Activated CD8-positive, alpha-beta T cell treated with anti-CD3 and anti-CD28 coated beads for 36 hours (primary cell): ENCODE measurements around the gene ANGPT4. TPM values are rescaled to one million over a fixed set of nuclear protein-coding genes. Genes with fewer than 3 reads are reported as not detected.

Experiments
- ATAC-seq: fragments of 200-7000 bp; cut with Tn5 transposase; one replicate; pipeline ENCODE4 v1.10.0; 2021; ENCODE audit warnings: mild to moderate bottlenecking, moderate library complexity
- CTCF ChIA-PET: fragments of 350-600 bp; sonication (Branson Sonifier 250); formaldehyde crosslinking; loops from one replicate; lab custom pipeline; 2021; ENCODE audit warnings: antibody characterized with exemption; lab: Charles Lee
- POLR2A ChIA-PET: fragments of 350-600 bp; sonication (Branson Sonifier 250); formaldehyde crosslinking; loops from one replicate; lab custom pipeline; 2021; ENCODE audit warnings: antibody characterized with exemption; lab: Charles Lee
- DNase-seq: peaks from one replicate; pipeline ENCODE4 v3.0.0-alpha.2; 2020
- H3K27ac Mint-ChIP-seq: one replicate; pipeline ENCODE4 v1.8.0; 2021; ENCODE audit warnings: mild to moderate bottlenecking, mixed read lengths
- H3K27me3 Mint-ChIP-seq: one replicate; pipeline ENCODE4 v1.8.0; 2021; ENCODE audit warnings: mixed read lengths
- H3K36me3 Mint-ChIP-seq: one replicate; pipeline ENCODE4 v1.8.0; 2021; ENCODE audit warnings: low read depth, mixed read lengths
- H3K4me1 Mint-ChIP-seq: one replicate; pipeline ENCODE4 v1.8.0; 2021; ENCODE audit warnings: low read depth, mixed read lengths
- H3K4me3 Mint-ChIP-seq: one replicate; pipeline ENCODE4 v1.8.0; 2021; ENCODE audit warnings: mild to moderate bottlenecking, moderate library complexity, mixed read lengths
- H3K9me3 Mint-ChIP-seq: one replicate; pipeline ENCODE4 v1.8.0; 2021; ENCODE audit warnings: mixed read lengths
- CTCF ChIP-seq: fragments of 200-600 bp; IDR thresholded peaks from one replicate; pipeline ENCODE4 v1.8.0; 2022; ENCODE audit warnings: antibody characterized with exemption, mild to moderate bottlenecking
- intact Hi-C: fragments of 100-400 bp; cut with micrococcal nuclease; formaldehyde crosslinking; loops from one replicate; pipeline ENCODE4 v1.10.0; 2022
- total RNA-seq, 2 experiments: library from RNA; stranded (reverse); gene quantifications; one replicate each; pipeline ENCODE4 v1.2.3, GENCODE V29; 2021

ANGPT4 gene
- total RNA-seq, 2 experiments from 2014 or later: not detected

GRCh38 chr20:884983-885952 lies 30.9 kb downstream of the ANGPT4 start:
- Mint-ChIP-seq H3K4me1 (peaks cover 14% of the 10 kb centered on the region), H3K36me3 (no peaks in the 10 kb centered on the region), H3K9me3 (no peaks in the 10 kb centered on the region), H3K27me3 (peaks cover 14% of the 10 kb centered on the region), H3K4me3 (no peak overlapping the region), H3K27ac (no peak overlapping the region)
- CTCF ChIA-PET: interaction anchor here (1.0 kb wide), 1 partner anchor 125 kb away, joined by 3 read pairs; no protein-coding TSS in a partner anchor
- intact Hi-C loops: no loop called here
- ATAC-seq (peak; percentile 15), DNase-seq (peak; percentile 18)
- POLR2A ChIA-PET: no interaction called here
- TF ChIP-seq CTCF: no peak

GRCh38 chr20:881783-882144 lies 34.4 kb downstream of the ANGPT4 start:
- CTCF ChIA-PET: no interaction called here
- Mint-ChIP-seq H3K36me3 (no peaks in the 10 kb centered on the region), H3K4me1 (peaks cover 14% of the 10 kb centered on the region), H3K9me3 (no peaks in the 10 kb centered on the region), H3K27me3 (peaks cover 14% of the 10 kb centered on the region), H3K4me3 (peak overlapping the region; percentile 61), H3K27ac (peak overlapping the region; percentile 65)
- ATAC-seq (peak; percentile 9), DNase-seq (no peak)
- POLR2A ChIA-PET: no interaction called here
- no peak for TF ChIP-seq CTCF
- intact Hi-C loops: no loop called here

GRCh38 chr20:881051-881782 lies 34.9 kb downstream of the ANGPT4 start:
- CTCF ChIA-PET: no interaction called here
- DNase-seq (peak; percentile 68), ATAC-seq (peak; percentile 99)
- Mint-ChIP-seq H3K27ac (peak overlapping the region; percentile 65), H3K27me3 (peaks cover 14% of the 10 kb centered on the region), H3K9me3 (no peaks in the 10 kb centered on the region), H3K4me3 (peak overlapping the region; percentile 61), H3K36me3 (no peaks in the 10 kb centered on the region), H3K4me1 (peaks cover 14% of the 10 kb centered on the region)
- intact Hi-C loops: no loop called here
- no peak for TF ChIP-seq CTCF
- POLR2A ChIA-PET: no interaction called here

GRCh38 chr20:879626-880025 lies 36.5 kb downstream of the ANGPT4 start:
- Mint-ChIP-seq H3K36me3 (no peaks in the 10 kb centered on the region), H3K9me3 (no peaks in the 10 kb centered on the region), H3K27me3 (peaks cover 9% of the 10 kb centered on the region), H3K4me1 (peaks cover 12% of the 10 kb centered on the region), H3K4me3 (no peak overlapping the region), H3K27ac (no peak overlapping the region)
- TF ChIP-seq CTCF: no peak
- intact Hi-C loops: no loop called here
- no peak for DNase-seq
- ATAC-seq: no peak
- ChIA-PET CTCF (interaction anchor here (1.6 to 1.7 kb wide), 2 partner anchors 63 to 334 kb away, joined by 3 read pairs; no protein-coding TSS in a partner anchor), POLR2A (no interaction called here)
